ENCODE data around the gene DEPP1.

DNA sequence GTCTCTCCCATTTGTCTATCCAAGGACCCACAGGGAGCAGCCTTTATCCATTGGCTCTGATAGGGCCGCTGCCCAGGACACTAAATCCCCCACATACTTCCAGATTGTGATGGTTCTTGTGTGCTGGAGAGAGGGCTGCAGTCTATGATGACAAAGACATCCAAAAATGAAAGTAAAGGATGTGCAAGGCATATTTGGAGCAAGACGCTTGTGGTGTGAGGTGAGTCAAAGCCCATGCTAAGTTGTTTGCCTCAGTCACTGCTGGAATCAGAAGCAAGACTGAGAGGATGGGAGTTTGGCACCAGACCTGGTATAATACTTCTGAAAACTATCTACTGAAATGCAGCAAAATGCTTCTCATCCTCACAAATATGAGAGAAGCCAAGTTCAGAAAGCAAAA lies 44.8 kb upstream of the DEPP1 start:
- TF ChIP-seq SP1 (IDR thresholded peaks at IDR 0.05; ENCODE audit: low read depth) = no peak
- no peak for TF ChIP-seq POLR2AphosphoS5 (IDR thresholded peaks at IDR 0.05; ENCODE audit: low read depth, low read length)
- no peak for TF ChIP-seq ZBTB33 (IDR thresholded peaks at IDR 0.05; ENCODE audit: extremely low read depth, insufficient replicate concordance, low read length)
- no peak for TF ChIP-seq POLR2A (IDR thresholded peaks at IDR 0.05; ENCODE audit: borderline replicate concordance, extremely low read depth, insufficient read depth, insufficient read length)
- TF ChIP-seq, protein P1, sequence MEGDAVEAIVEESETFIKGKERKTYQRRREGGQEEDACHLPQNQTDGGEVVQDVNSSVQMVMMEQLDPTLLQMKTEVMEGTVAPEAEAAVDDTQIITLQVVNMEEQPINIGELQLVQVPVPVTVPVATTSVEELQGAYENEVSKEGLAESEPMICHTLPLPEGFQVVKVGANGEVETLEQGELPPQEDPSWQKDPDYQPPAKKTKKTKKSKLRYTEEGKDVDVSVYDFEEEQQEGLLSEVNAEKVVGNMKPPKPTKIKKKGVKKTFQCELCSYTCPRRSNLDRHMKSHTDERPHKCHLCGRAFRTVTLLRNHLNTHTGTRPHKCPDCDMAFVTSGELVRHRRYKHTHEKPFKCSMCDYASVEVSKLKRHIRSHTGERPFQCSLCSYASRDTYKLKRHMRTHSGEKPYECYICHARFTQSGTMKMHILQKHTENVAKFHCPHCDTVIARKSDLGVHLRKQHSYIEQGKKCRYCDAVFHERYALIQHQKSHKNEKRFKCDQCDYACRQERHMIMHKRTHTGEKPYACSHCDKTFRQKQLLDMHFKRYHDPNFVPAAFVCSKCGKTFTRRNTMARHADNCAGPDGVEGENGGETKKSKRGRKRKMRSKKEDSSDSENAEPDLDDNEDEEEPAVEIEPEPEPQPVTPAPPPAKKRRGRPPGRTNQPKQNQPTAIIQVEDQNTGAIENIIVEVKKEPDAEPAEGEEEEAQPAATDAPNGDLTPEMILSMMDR (IDR thresholded peaks at IDR 0.05 in 2 of 3, conservative IDR thresholded peaks at IDR 0.05 in 1 of 3; ENCODE audit: borderline replicate concordance in 1 of 3, insufficient read depth in 1 of 3, low read depth in 2 of 3, low read length in 2 of 3) = no peak
- no peak for TF ChIP-seq ELF1 (IDR thresholded peaks at IDR 0.05; ENCODE audit: borderline replicate concordance, low read depth)
